HCEC 1CT (cell line): ENCODE measurements around the gene PALLD.
"Not testable (repeated sequence)": the region's sequence is repeated elsewhere in the genome, so short reads cannot be mapped to it uniquely, and the experiment has no call there.

Experiments
- DNase-seq: peaks from one replicate; pipeline ENCODE4 v3.0.0-alpha.2; 2017

PALLD gene

DNA sequence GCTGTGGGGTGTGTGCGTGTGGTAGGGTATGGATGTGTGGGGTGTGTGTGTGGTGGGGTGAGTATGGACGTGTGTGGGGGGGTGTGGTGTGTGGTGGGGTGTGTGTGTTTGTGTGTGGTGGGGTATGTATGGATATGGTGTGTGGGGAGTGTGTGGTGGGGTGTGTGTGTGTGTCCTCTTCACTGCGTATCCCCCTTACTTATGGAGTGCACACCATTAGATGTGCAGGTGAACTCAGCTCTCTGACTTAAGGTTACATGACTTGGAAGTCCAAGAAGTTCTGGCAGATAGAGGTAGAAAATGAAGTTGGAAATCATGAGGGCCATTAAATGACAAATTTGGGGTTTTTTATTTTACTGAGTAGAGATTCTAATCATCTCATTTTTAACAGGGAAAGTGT is 182.5 kb downstream of the PALLD start:
- DNase-seq, result no peak

DNA sequence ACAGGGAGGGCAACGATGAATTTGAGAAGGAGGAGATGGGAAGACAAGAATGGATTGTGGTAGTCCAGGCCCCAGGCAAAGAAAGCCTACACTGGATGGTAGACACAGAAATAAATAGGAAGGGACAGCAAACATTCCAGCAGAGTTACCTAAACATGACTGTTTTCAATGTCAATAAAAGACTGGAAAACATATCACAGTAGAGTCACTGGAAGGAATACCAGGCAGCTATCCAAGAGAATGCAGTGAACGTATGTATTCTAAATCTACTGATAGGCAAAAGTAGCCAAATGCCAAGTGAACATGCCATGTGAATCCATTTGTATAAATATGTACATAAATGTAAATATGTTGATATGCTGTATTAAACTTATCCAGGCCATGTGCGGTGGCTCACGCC is 183.0 kb downstream of the PALLD start:
- DNase-seq, result no peak

- DNase-seq, result no peak
These were observed 186.1 kb downstream of the PALLD start for GRCh38 chr4:168682898-168683500.

DNA sequence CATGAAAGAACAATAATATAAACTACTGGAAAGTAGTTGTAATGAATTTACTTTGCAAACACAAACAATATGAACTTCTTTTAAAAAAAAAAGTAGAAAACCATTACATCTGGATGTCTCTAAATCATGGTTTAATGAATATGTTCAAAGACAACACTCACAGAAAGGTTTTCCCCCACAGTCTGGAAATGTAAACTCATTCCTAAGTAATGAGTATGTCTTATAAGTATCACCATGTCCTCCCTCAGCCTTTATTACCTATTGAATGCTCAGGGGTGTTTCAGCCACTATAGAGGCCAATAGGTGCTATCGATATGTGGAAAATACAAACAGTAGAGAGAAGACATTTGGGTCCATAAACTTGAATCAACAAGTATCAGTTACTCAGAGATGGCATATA is 186.7 kb downstream of the PALLD start:
- peak; percentile 19 for DNase-seq

- no peak for DNase-seq
These were observed 188.4 kb downstream of the PALLD start for GRCh38 chr4:168685136-168685809.

GRCh38 chr4:168688584-168688983 is 191.7 kb downstream of the PALLD start:
- DNase-seq, result no peak

DNA sequence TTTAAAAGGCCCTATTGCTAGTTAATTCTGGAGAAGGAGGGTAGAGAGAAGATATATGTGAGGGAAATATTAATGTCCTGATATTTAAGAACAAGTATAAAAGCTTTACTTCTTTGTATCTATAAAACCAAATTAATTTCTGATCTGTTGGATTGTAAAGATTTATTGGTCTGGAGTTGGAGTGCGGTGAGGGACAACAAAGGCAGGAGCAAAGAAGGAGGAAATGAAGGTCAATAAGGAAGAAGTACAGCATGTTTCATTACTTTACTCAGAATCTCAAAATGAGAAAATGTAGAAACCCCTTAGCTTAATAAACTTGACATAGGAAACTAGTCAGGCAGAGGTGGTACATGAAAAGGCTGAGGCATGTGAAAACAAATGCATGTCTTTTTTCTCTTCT is 192.9 kb downstream of the PALLD start:
- no peak for DNase-seq

DNA sequence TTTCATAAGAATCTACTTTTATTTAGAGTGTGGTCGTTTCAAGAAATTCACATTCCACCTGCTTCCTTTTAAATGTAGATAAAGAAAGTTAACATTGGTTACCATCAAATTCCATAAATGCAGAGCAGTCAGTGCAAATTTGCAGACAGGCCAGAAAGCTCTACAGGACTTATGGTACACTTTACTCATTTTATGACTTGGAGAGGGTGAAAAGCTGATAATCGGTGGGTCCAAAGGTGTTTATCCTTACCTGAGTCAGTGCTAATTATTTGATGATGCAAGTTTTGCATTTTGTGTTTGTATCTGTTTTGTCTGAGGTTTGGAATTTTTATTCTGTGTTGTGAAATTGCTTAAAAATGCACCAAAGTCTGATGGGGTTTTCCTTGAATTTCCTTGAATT is 193.3 kb downstream of the PALLD start:
- no peak for DNase-seq

- no peak for DNase-seq
These were observed 194.9 kb downstream of the PALLD start for GRCh38 chr4:168691631-168692369.

DNA sequence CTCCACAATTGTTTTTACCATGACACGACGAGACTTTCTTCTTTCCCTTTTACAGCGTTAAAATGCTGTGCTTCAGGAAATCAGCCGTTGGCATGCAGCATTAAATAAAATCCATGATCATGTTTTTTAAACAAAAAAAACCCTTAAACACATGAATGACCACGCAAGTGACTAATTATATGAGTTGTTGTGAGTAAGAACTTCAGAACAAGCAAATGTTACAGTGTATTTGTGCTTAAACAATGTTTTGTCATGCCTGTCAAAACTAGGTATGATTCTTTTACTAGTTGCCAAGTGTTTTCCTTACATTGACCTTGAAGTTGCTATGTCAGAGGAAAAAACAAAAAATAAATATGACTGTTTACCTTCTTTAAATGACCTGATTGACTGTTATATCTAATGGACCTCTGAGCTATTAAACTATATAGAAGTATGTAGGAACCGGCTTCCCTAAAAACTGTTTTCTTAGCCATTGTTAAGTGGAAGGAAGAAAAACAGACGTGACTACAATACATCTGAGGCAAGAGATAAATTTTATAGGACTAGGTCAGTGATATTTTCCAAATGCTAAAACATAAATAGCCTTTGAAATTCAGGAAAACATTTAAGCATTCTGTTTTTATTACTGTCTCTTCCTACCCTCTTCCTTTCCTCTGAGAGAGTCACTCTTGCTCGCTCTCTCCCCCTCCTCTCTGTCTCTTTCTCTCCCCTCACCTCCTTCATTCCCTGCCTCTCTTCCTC is 197.1 kb downstream of the PALLD start:
- no peak for DNase-seq

GRCh38 chr4:168694667-168695066 is 197.8 kb downstream of the PALLD start:
- no peak for DNase-seq

GRCh38 chr4:168695288-168695687 is 198.4 kb downstream of the PALLD start:
- no peak for DNase-seq

- no peak for DNase-seq
These were observed 199.4 kb downstream of the PALLD start for GRCh38 chr4:168696280-168696679.

DNA sequence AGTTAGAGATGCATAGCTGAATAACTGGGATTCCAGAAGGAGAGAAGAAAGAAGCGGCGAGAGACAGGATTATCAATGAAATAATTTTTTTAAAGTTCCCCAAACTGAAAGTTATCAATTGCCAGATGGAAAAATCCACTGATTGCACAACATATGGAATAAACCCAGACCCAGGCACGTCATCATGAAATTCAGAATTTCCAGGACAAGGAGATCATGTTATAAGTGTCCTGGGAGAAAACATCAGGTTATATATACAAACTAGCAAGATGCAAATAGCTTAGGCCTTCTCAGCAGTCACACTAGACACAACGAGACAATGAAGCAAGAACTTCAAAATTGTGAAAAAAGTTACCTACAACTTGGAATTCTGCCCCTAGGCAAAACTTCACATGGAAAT is 200.0 kb downstream of the PALLD start:
- no peak for DNase-seq

DNA sequence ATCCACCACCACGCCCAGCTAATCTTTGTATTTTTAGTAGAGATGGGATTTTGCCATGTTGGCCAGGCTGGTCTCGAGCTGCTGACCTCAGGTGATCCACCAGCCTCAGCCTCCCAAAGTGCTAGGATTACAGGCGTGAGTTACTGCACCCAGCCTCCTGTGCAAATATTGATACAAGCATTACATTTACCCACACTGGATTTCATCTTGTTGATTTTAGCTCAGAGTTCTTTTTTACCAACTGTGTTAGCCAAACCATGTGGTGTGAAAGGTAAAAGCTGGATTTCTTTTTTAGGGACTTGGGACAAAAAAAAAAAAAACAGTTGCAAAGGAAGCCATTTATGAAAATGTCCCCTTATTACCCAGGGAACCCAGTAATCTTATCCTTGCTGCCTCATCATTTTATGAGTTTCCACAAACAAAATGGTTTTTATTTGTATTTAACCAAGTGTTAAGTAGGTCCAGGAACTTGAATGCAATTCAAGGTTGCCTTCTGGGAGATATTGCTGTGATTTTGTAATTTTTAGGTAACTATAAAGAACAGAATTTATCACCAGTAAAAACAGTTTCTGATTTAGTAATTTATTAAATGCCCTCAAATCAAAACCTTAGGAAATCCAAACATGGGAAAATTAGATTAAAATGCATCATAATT is 202.5 kb downstream of the PALLD start:
- no peak for DNase-seq

DNA sequence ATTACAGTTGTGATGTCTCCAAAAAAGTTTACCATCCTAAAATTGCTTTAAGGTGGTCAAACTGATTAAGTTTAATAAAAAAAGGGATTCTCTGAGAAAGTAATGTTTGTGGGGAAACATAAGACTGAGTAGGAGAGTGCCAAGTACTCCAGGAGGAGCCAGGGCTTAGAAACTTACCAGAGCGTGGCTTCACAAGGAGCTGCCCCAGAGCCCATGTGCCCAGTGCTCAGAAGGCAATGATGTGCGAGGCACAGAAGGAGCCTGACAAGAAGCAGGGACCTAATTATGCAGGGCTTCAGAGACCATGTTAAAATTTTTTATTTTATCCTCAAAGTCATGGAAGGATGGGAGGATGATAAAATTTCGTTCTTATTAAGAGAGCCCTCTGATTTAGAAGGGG is 204.2 kb downstream of the PALLD start:
- DNase-seq, result no peak

DNA sequence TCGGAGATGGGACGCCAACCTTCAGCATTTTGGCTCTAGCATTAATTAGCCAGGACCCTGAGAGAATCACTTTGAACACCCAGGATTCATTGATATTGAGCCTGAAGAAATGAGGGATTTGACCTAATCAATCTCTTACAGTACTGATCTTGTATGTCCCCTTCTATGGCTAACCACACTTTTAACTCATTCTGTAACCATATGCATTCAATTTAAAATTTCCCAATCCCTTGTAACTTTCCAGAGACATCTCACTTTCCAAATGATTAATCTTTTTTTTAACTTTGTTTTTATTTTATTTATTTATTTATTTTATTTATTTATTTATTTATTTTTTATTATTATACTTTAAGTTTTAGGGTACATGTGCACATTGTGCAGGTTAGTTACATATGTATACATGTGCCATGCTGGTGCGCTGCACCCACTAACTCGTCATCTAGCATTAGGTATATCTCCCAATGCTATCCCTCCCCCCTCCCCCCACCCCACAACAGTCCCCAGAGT is 205.8 kb downstream of the PALLD start:
- not testable (repeated sequence) for DNase-seq

- no peak for DNase-seq
These were observed 208.3 kb downstream of the PALLD start for GRCh38 chr4:168705121-168705520.

- no peak for DNase-seq
These were observed 210.4 kb downstream of the PALLD start for GRCh38 chr4:168707205-168707604.

DNA sequence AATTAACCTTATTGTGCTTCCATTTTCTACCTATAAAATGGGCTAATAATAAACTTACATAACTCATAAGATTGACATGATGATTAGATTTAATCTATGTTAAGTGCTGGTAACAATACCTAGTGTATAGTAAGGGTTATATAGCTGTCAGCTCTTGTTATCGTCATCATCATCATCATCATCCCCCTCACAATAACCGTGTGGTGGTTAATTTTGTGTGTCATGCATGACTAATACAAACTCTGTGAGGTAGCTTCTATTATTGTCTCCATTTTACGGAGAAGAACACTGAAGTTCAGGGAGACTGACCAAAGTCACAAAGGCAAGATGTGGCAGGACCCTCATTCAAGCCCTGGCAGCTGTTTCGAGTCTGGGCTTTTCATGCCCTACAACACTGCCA is 211.3 kb downstream of the PALLD start:
- no peak for DNase-seq

DNA sequence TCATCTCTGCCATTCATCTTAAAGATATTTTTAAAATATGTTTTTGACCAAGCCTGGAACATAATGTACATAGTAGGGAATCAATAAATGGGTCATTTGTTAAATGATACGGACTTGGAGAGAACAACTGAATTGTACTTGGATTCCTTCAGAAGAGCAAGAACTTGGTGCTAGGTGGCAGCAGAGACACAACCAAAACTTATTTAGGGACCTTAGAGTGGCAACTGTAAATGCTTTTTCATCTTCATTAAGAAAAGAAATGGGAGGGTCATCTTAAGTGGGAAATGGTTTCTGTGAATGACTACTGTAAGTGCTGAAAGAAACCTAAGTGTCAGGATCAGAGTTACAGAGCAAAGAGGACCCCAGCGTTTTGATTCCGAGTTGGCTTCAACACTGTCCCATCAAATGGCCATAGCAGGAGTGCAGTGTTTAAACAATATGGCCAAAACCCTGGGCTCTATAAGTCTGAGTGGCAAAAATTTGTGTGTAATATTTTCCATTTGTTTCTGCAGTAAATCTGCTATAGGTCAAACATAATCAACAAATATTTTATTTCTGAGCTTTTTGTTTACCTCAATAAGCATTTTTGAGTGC is 213.6 kb downstream of the PALLD start:
- peak; percentile 62 for DNase-seq
